ENCODE data around the gene EDEM1.

EDEM1 gene

DNA sequence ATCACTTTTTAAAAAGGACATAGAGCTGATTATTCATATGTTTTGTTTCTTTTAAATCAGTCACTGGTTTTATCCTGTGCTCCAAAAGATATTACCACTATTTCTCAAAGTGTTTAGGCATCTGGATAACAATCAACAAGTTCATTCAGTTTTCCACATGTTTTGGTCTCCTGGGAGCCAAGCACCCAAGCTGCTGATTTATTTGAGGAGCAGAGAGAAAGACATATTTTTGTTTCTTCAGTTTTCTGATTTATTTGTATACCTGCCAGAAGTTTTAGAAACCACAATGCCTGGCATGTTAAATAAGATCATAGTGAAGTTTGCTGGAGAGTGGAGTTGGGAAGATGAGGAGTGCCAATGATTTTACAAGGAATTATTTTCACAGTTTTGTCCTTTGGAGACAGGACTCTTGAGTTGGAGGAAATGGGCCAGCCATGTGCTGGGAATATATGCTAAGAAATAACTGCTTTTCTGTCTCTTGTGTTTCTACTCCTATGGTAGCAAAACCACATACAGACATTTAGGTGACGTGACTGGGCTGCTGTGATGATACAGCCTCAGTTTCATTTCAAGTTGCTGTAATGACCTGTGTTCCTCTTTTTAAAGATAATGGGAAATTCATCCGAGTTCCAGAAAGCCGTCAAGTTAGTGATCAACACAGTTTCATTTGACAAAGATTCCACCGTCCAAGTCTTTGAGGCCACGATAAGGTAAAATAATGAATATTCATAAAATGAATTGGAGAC lies 11.7 kb downstream of the EDEM1 start:
- Histone ChIP-seq H2BK120ac (ENCODE audit: insufficient read depth, low read length, poor library complexity) (no peak overlapping the region), H4K8ac (ENCODE audit: low read depth, low read length) (no peak overlapping the region), H3K4me2 (ENCODE audit: low read length) (no peak overlapping the region), H3K4me3 (ENCODE audit: low read depth, low read length) (no peak overlapping the region), H3K9me3 (ENCODE audit: insufficient read depth, low read depth, low read length) (no peaks in the 10 kb centered on the region), H3K14ac (ENCODE audit: low read length) (no peak overlapping the region), H3K4ac (ENCODE audit: low read depth, low read length) (no peak overlapping the region), H3K9ac (ENCODE audit: low read length) (no peak overlapping the region), H3K79me1 (ENCODE audit: low read length) (peaks cover 12% of the 10 kb centered on the region), H2AFZ (ENCODE audit: insufficient read depth, low read length, poor library complexity) (no peak overlapping the region), H4K12ac (ENCODE audit: low read depth, low read length) (no peak overlapping the region), H2BK5ac (ENCODE audit: low read depth, low read length, poor library complexity) (no peak overlapping the region), H3K18ac (ENCODE audit: low read length) (no peak overlapping the region), H4K91ac (ENCODE audit: low read depth, low read length) (no peak overlapping the region), H3K23ac (ENCODE audit: low read length) (no peak overlapping the region), H3K36me3 (ENCODE audit: control insufficient read depth in 1 of 2, insufficient read depth in 2 of 2, low read length in 2 of 2) (peaks cover 13 to 25% of the 10 kb centered on the region in 2 experiments), H3K27me3 (ENCODE audit: insufficient read depth, low read length) (no peaks in the 10 kb centered on the region), H3K27ac (ENCODE audit: low read depth, low read length) (no peak overlapping the region), H2AK5ac (ENCODE audit: low read length) (no peak overlapping the region), H3K4me1 (ENCODE audit: control insufficient read depth in 1 of 2, insufficient read depth in 2 of 2, low read length in 2 of 2) (peaks cover 9 to 10% of the 10 kb centered on the region in 2 experiments), H3K79me2 (ENCODE audit: control insufficient read depth, insufficient read depth, low read length, poor library complexity) (peaks cover 3% of the 10 kb centered on the region), H2BK12ac (ENCODE audit: low read length) (no peak overlapping the region)
- no CpG with 5 or more reads among the region's 5 CpGs for WGBS (ENCODE audit: extremely low coverage, insufficient coverage, insufficient read length)
- DNase-seq = peak in 1 of 2 donors; percentile 6

DNA sequence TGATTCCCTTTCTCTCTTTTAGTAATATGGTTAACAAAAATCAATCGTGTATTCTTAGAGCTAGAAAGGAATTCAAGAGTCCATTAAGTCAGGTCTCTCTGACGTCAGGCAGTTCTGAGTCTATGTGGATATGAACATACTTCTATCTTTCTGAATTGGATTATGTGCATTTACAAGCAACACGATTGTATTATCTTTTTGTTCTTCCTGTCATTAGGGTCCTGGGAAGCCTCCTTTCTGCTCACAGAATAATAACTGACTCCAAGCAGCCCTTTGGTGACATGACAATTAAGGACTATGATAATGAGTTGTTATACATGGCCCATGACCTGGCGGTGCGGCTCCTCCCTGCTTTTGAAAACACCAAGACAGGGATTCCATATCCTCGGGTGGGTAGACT lies 14.0 kb downstream of the EDEM1 start:
- Histone ChIP-seq H3K4ac (ENCODE audit: low read depth, low read length) (no peak overlapping the region), H2BK5ac (ENCODE audit: low read depth, low read length, poor library complexity) (no peak overlapping the region), H2AFZ (ENCODE audit: insufficient read depth, low read length, poor library complexity) (no peak overlapping the region), H3K79me1 (ENCODE audit: low read length) (peaks cover 4% of the 10 kb centered on the region), H3K9ac (ENCODE audit: low read length) (no peak overlapping the region), H3K18ac (ENCODE audit: low read length) (no peak overlapping the region), H3K4me2 (ENCODE audit: low read length) (no peak overlapping the region), H3K14ac (ENCODE audit: low read length) (no peak overlapping the region), H3K36me3 (ENCODE audit: control insufficient read depth in 1 of 2, insufficient read depth in 2 of 2, low read length in 2 of 2) (peaks cover 26 to 42% of the 10 kb centered on the region in 2 experiments), H2BK120ac (ENCODE audit: insufficient read depth, low read length, poor library complexity) (no peak overlapping the region), H4K12ac (ENCODE audit: low read depth, low read length) (no peak overlapping the region), H3K79me2 (ENCODE audit: control insufficient read depth, insufficient read depth, low read length, poor library complexity) (no peaks in the 10 kb centered on the region), H3K27me3 (ENCODE audit: insufficient read depth, low read length) (no peaks in the 10 kb centered on the region), H4K91ac (ENCODE audit: low read depth, low read length) (no peak overlapping the region), H3K23ac (ENCODE audit: low read length) (no peak overlapping the region), H3K9me3 (ENCODE audit: insufficient read depth, low read depth, low read length) (no peaks in the 10 kb centered on the region), H3K4me1 (ENCODE audit: control insufficient read depth in 1 of 2, insufficient read depth in 2 of 2, low read length in 2 of 2) (peaks cover 2 to 4% of the 10 kb centered on the region in 2 experiments), H4K8ac (ENCODE audit: low read depth, low read length) (no peak overlapping the region), H2BK12ac (ENCODE audit: low read length) (no peak overlapping the region), H3K27ac (ENCODE audit: low read depth, low read length) (no peak overlapping the region), H3K4me3 (ENCODE audit: low read depth, low read length) (no peak overlapping the region), H2AK5ac (ENCODE audit: low read length) (no peak overlapping the region)
- DNase-seq = no peak
- no CpG with 5 or more reads among the region's 6 CpGs for WGBS (ENCODE audit: extremely low coverage, insufficient coverage, insufficient read length)

DNA sequence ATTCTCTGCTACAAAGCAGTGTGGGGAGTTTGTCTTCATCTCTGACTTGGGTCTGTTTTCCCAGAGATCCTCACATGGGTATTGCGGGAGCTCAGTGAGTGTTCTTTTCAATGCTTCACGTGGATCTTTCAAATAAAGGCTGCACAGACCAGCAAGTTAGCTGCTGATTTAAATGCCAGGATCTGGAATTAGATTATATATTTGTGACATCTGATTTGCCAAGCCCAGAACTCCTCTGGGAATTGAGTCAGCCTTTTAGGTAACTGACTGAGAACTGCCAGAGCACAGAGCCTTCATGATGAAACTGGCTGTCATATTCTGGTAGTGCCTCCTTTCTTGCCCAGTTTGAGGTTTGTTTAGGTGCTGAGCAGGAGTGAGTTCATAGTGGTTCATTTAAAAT lies 14.7 kb downstream of the EDEM1 start:
- Histone ChIP-seq H4K8ac (ENCODE audit: low read depth, low read length) (no peak overlapping the region), H2BK12ac (ENCODE audit: low read length) (no peak overlapping the region), H3K27me3 (ENCODE audit: insufficient read depth, low read length) (no peaks in the 10 kb centered on the region), H3K79me1 (ENCODE audit: low read length) (peaks cover 4% of the 10 kb centered on the region), H3K27ac (ENCODE audit: low read depth, low read length) (no peak overlapping the region), H2BK5ac (ENCODE audit: low read depth, low read length, poor library complexity) (no peak overlapping the region), H4K91ac (ENCODE audit: low read depth, low read length) (no peak overlapping the region), H3K9ac (ENCODE audit: low read length) (no peak overlapping the region), H3K4me3 (ENCODE audit: low read depth, low read length) (no peak overlapping the region), H3K36me3 (ENCODE audit: control insufficient read depth in 1 of 2, insufficient read depth in 2 of 2, low read length in 2 of 2) (peaks cover 29 to 46% of the 10 kb centered on the region in 2 experiments), H4K12ac (ENCODE audit: low read depth, low read length) (no peak overlapping the region), H3K14ac (ENCODE audit: low read length) (no peak overlapping the region), H3K4ac (ENCODE audit: low read depth, low read length) (no peak overlapping the region), H3K18ac (ENCODE audit: low read length) (no peak overlapping the region), H2BK120ac (ENCODE audit: insufficient read depth, low read length, poor library complexity) (no peak overlapping the region), H3K4me1 (ENCODE audit: control insufficient read depth in 1 of 2, insufficient read depth in 2 of 2, low read length in 2 of 2) (peaks cover 0 to 4% of the 10 kb centered on the region in 2 experiments), H3K9me3 (ENCODE audit: insufficient read depth, low read depth, low read length) (no peaks in the 10 kb centered on the region), H3K4me2 (ENCODE audit: low read length) (no peak overlapping the region), H3K79me2 (ENCODE audit: control insufficient read depth, insufficient read depth, low read length, poor library complexity) (no peaks in the 10 kb centered on the region), H2AFZ (ENCODE audit: insufficient read depth, low read length, poor library complexity) (no peak overlapping the region), H3K23ac (ENCODE audit: low read length) (no peak overlapping the region), H2AK5ac (ENCODE audit: low read length) (no peak overlapping the region)
- no CpG with 5 or more reads among the region's 2 CpGs for WGBS (ENCODE audit: extremely low coverage, insufficient coverage, insufficient read length)
- no peak for DNase-seq

DNA sequence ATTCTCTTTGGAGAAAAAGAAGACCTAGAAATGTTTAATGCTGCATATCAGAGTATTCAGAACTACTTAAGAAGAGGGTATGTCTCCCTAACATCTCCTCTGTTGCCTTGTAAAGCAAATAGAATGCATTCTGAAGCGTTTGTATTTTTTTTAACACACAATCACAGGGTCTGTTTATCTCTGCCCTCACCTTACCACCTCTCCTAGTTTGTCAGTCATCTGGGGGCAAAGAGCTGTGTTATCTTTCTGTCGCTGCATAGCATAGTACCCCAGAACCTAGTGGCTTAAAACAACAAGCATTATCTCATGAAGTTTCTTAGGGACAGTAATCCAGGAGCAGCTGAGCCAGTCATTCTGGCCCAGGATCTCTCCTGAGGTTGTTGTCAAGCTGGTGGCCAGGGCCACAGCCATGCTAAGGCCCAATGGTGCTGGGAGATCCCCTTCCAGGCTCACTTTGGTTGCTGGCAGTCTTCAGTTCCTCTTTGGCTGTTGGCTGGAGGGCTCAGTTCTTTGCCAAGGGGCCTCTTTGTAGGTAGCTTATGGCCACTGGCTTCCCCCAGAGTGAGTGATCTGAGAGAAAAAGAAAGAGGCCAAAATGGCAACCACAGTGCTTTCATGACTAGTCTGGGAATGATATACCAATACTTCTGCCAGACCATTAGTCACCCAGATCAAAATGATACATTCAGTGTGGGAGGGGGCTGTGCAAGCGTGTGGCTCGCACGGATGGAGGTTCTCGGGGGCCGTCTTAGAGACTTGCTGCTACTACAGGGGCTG lies 17.8 kb downstream of the EDEM1 start:
- Histone ChIP-seq H3K36me3 (ENCODE audit: control insufficient read depth in 1 of 2, insufficient read depth in 2 of 2, low read length in 2 of 2) (peaks cover 35 to 63% of the 10 kb centered on the region in 2 experiments), H2BK12ac (ENCODE audit: low read length) (no peak overlapping the region), H3K9ac (ENCODE audit: low read length) (no peak overlapping the region), H3K79me1 (ENCODE audit: low read length) (no peaks in the 10 kb centered on the region), H3K4ac (ENCODE audit: low read depth, low read length) (no peak overlapping the region), H2BK5ac (ENCODE audit: low read depth, low read length, poor library complexity) (no peak overlapping the region), H3K27me3 (ENCODE audit: insufficient read depth, low read length) (no peaks in the 10 kb centered on the region), H3K27ac (ENCODE audit: low read depth, low read length) (no peak overlapping the region), H4K8ac (ENCODE audit: low read depth, low read length) (no peak overlapping the region), H3K23ac (ENCODE audit: low read length) (no peak overlapping the region), H3K79me2 (ENCODE audit: control insufficient read depth, insufficient read depth, low read length, poor library complexity) (no peaks in the 10 kb centered on the region), H4K91ac (ENCODE audit: low read depth, low read length) (no peak overlapping the region), H3K4me1 (ENCODE audit: control insufficient read depth in 1 of 2, insufficient read depth in 2 of 2, low read length in 2 of 2) (no peaks in the 10 kb centered on the region), H2AK5ac (ENCODE audit: low read length) (no peak overlapping the region), H2AFZ (ENCODE audit: insufficient read depth, low read length, poor library complexity) (no peak overlapping the region), H2BK120ac (ENCODE audit: insufficient read depth, low read length, poor library complexity) (no peak overlapping the region), H3K14ac (ENCODE audit: low read length) (no peak overlapping the region), H3K9me3 (ENCODE audit: insufficient read depth, low read depth, low read length) (no peaks in the 10 kb centered on the region), H3K4me3 (ENCODE audit: low read depth, low read length) (no peak overlapping the region), H4K12ac (ENCODE audit: low read depth, low read length) (no peak overlapping the region), H3K18ac (ENCODE audit: low read length) (no peak overlapping the region), H3K4me2 (ENCODE audit: low read length) (no peak overlapping the region)
- WGBS (ENCODE audit: extremely low coverage, insufficient coverage, insufficient read length) = no CpG with 5 or more reads among the region's 7 CpGs
- DNase-seq = no peak

Data from trophoblast cell (in vitro differentiated cells and primary cell).